Measurements from ENCODE around the gene KEAP1. TPM values are rescaled to one million over a fixed set of nuclear protein-coding genes. Genes with fewer than 3 reads are reported as not detected.
"Not testable (repeated sequence)": the region's sequence is repeated elsewhere in the genome, so short reads cannot be mapped to it uniquely, and the experiment has no call there.

Gene KEAP1
- total RNA-seq, 4 donors from 2014 or later = 44.3 to 75.8 (median 69.9) TPM

DNA sequence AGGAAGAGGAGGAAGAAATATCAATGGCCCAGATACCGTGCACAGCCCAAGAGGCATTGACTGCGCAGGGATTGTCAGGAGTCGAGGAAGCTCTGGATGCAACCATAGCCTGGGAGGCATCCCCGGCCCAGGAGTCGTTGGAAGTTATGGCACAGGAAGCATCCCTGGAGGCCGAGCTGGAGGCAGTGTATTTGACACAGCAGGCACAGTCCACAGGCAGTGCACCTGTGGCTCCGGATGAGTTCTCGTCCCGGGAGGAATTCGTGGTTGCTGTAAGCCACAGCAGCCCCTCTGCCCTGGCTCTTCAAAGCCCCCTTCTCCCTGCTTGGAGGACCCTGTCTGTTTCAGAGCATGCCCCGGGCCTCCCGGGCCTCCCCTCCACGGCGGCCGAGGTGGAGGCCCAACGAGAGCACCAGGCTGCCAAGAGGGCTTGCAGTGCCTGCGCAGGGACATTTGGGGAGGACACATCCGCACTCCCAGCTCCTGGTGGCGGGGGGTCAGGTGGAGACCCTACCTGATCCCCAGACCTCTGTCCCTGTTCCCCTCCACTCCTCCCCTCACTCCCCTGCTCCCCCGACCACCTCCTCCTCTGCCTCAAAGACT, 36.0 kb downstream of the KEAP1 start:
- Histone ChIP-seq H3K27me3 (no peaks in the 10 kb centered on the region), H3K36me3 (peaks cover 23% of the 10 kb centered on the region), H3K27ac (no peak overlapping the region), H3K9me3 (no peaks in the 10 kb centered on the region), H3K4me1 (no peaks in the 10 kb centered on the region), H3K4me3 (no peak overlapping the region)
- WGBS = 84% methylated on average over 19 of the region's 20 CpGs
- no peak for TF ChIP-seq POLR2AphosphoS5 (IDR thresholded peaks at IDR 0.05)
- TF ChIP-seq EP300 (IDR thresholded peaks at IDR 0.05) = no peak
- TF ChIP-seq, protein P1, sequence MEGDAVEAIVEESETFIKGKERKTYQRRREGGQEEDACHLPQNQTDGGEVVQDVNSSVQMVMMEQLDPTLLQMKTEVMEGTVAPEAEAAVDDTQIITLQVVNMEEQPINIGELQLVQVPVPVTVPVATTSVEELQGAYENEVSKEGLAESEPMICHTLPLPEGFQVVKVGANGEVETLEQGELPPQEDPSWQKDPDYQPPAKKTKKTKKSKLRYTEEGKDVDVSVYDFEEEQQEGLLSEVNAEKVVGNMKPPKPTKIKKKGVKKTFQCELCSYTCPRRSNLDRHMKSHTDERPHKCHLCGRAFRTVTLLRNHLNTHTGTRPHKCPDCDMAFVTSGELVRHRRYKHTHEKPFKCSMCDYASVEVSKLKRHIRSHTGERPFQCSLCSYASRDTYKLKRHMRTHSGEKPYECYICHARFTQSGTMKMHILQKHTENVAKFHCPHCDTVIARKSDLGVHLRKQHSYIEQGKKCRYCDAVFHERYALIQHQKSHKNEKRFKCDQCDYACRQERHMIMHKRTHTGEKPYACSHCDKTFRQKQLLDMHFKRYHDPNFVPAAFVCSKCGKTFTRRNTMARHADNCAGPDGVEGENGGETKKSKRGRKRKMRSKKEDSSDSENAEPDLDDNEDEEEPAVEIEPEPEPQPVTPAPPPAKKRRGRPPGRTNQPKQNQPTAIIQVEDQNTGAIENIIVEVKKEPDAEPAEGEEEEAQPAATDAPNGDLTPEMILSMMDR (IDR thresholded peaks at IDR 0.05) = no peak
- no peak for TF ChIP-seq POLR2A (IDR thresholded peaks at IDR 0.05)
- no peak for DNase-seq (ENCODE audit: low spot score in 2 of 2)

DNA sequence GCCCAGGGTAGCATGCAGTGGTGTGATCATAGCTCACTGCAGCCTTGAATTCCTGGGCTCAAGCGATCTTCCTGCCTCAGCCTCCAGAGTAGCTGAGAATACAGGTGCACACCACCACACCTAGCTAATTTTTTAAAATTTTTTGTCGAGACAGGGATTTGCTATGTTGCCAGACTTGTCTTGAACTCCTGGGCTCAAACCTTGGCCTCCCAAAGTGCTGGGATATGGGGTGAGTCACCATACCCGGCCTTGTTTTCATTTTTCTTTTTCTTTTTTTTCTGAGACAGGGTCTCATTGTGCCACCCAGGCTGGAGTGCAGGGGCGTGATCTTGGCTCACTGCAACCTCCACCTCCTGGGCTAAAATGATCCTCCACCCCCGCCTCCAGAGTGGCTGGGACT, 38.7 kb downstream of the KEAP1 start:
- Histone ChIP-seq H3K36me3 (peaks cover 23% of the 10 kb centered on the region), H3K27me3 (no peaks in the 10 kb centered on the region), H3K9me3 (no peaks in the 10 kb centered on the region), H3K4me1 (peaks cover 8% of the 10 kb centered on the region), H3K4me3 (no peak overlapping the region), H3K27ac (no peak overlapping the region)
- DNase-seq (ENCODE audit: low spot score in 2 of 2) = no peak
- no peak for TF ChIP-seq EP300 (IDR thresholded peaks at IDR 0.05)
- TF ChIP-seq, protein P1 (IDR thresholded peaks at IDR 0.05) = no peak
- TF ChIP-seq POLR2A (IDR thresholded peaks at IDR 0.05) = no peak
- no peak for TF ChIP-seq POLR2AphosphoS5 (IDR thresholded peaks at IDR 0.05)
- 85% methylated on average over 5 of the region's 5 CpGs for WGBS

DNA sequence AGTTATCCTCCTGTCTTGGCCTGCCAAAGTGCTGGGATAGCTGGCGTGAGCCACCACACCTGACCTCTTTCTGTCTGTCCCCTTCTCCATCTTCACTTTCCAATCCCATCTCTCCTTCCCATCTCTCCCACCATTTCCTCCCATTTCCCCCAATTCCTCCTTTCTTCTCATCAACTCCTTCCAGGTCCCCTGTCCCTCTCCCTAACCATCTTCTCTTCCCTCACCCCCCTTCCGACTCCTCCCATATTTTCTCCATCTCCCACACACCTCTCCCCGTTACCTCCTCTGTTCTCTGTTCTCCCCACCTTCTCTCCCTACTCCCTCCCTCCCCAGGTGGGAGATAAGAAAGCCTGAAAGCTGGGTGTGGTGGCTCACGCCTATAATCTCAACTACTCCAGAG, 40.6 kb downstream of the KEAP1 start:
- Histone ChIP-seq H3K4me1 (peaks cover 8% of the 10 kb centered on the region), H3K27ac (no peak overlapping the region), H3K9me3 (no peaks in the 10 kb centered on the region), H3K27me3 (no peaks in the 10 kb centered on the region), H3K4me3 (no peak overlapping the region), H3K36me3 (peaks cover 27% of the 10 kb centered on the region)
- WGBS = 84% methylated on average over 4 of the region's 4 CpGs
- DNase-seq (ENCODE audit: low spot score in 2 of 2) = no peak
- TF ChIP-seq POLR2A (IDR thresholded peaks at IDR 0.05) (no peak), EP300 (IDR thresholded peaks at IDR 0.05) (no peak), POLR2AphosphoS5 (IDR thresholded peaks at IDR 0.05) (no peak)
- TF ChIP-seq, protein P1 (IDR thresholded peaks at IDR 0.05) = no peak

DNA sequence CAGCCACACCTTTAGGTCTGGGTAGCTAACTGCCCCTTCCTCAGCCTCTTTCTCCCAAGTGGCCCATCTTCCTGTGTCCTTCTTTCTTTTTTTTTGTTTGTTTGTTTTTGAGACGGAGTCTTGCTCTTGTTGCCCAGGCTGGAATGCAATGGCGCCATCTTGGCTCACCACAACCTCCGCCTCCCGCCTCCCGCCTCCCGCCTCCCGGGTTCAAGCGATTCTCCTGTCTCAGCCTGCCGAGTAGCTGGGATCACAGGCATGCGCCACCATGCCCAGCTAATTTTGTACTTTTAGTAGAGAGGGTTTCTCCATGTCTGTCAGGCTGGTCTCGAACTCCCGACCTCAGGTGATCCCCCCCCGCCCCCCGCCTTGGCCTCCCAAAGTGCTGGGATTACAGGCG, 41.1 kb downstream of the KEAP1 start:
- H3K36me3 ChIP-seq = peaks cover 22% of the 10 kb centered on the region
- not testable (repeated sequence) for DNase-seq (ENCODE audit: low spot score in 2 of 2); H3K27me3 ChIP-seq; H3K4me1 ChIP-seq; H3K27ac ChIP-seq; H3K9me3 ChIP-seq
- 63% methylated on average over 15 of the region's 15 CpGs for WGBS
- peak overlapping the region; percentile 37 for H3K4me3 ChIP-seq

DNA sequence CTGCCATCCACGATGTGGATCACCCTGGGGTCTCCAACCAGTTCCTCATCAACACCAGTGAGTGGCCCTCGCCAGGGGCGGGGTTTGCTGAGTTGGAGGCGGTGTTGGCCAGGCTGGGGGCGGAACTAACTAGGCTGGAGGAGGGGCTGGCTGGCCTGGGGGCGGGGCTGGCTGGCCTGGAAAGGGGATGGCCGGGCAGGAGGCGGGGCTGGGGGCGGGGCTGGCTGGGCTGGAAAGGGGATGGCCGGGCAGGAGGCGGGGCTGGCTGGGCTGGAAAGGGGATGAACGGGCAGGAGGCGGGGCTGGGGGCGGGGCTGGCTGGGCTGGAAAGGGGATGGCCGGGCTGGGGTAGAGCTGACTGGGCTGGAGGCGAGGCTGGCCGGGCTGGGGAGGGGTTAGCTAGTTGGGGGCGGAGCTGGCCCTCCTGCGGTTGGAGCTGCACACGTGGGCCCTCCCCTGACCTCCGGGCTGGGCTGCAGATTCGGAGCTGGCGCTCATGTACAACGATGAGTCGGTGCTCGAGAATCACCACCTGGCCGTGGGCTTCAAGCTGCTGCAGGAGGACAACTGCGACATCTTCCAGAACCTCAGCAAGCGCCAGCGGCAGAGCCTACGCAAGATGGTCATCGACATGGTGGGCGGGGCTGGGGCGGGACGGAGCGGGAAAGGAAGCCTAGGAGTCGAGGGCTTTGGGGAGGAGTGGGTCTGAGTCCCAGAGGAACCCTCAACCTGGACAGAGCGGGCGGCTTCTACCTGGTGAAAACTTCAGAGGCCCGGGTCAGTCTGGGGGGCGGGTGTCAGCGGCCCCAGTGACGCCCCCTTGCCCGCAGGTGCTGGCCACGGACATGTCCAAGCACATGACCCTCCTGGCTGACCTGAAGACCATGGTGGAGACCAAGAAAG, 41.9 kb downstream of the KEAP1 start:
- Histone ChIP-seq H3K27me3 (no peaks in the 10 kb centered on the region), H3K9me3 (no peaks in the 10 kb centered on the region), H3K36me3 (peaks cover 16% of the 10 kb centered on the region), H3K4me3 (peak overlapping the region; percentile 37), H3K4me1 (peaks cover 8% of the 10 kb centered on the region), H3K27ac (no peak overlapping the region)
- DNase-seq (ENCODE audit: low spot score in 2 of 2) = peak; percentile 97
- WGBS = 5% methylated on average over 17 of the region's 45 CpGs
- TF ChIP-seq EP300 (IDR thresholded peaks at IDR 0.05) (no peak), POLR2AphosphoS5 (IDR thresholded peaks at IDR 0.05) (no peak), POLR2A (IDR thresholded peaks at IDR 0.05) (no peak)
- TF ChIP-seq, protein P1 (IDR thresholded peaks at IDR 0.05) = no peak

Data from suprapubic skin (tissue), 4 donors.